ENCODE measurements around the gene AARS2. TPM values are rescaled to one million over a fixed set of nuclear protein-coding genes. Genes with fewer than 3 reads are reported as not detected.

Gene AARS2
- total RNA-seq, 1 experiment from 2014 or later: 21.7 TPM

DNA sequence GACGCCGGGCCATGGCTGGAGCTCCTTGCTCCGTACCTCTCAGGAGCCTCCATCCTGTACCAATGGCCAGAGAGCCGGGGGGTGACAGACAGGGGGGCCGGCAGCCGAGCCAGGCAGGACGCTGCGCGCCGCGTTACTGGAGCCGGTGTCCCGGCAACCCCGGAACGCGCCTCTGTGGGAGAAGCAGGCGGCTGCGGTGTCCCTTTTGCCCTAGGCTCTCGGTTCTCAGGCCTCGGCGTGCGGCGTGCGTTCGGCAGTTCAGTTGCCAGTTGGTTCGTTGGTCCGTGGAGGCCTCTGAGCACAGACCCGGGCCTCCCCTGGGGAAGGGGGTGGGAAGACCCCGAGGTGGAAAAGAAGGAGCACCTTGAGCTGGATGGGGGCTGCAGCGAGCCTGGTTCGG is 29.3 kb upstream of the AARS2 start, which contains the start of gene SPATS1:
TSS of gene SPATS1 (plus strand) at position 162 of the 400 bp plus-strand sequence. CDS start 446 bp downstream, outside the sequence.
- Histone ChIP-seq H3K79me2 (ENCODE audit: insufficient read depth, low read length) (no peaks in the 10 kb centered on the region), H3K23ac (ENCODE audit: insufficient read length, low read depth, low read length) (no peak within 1 kb of the TSS), H3K18ac (ENCODE audit: insufficient read length, low read depth, low read length) (no peak within 1 kb of the TSS), H2BK20ac (ENCODE audit: low read depth, low read length, poor library complexity, severe bottlenecking) (no peak within 1 kb of the TSS), H3K9ac (ENCODE audit: extremely low read depth, insufficient read length, low read length) (no peak within 1 kb of the TSS), H3K79me1 (ENCODE audit: insufficient read depth, low read depth, low read length, poor library complexity, severe bottlenecking) (no peaks in the 10 kb centered on the region), H3K4me2 (ENCODE audit: insufficient read depth, insufficient read length, low read length) (no peak within 1 kb of the TSS), H3K4me1 (ENCODE audit: insufficient read depth, low read length) (0 out of 2 replicates have a peak, but pooled peaks cover 2% of the 10 kb centered on the region), H3K23me2 (ENCODE audit: insufficient read length, low read depth, low read length, poor library complexity, severe bottlenecking) (no peaks in the 10 kb centered on the region), H3K4ac (ENCODE audit: low read depth, low read length) (no peak within 1 kb of the TSS), H2BK12ac (ENCODE audit: insufficient read length, low read depth, low read length) (no peak within 1 kb of the TSS), H2BK15ac (ENCODE audit: low read depth, low read length) (no peak within 1 kb of the TSS; the same call in 1 of the 2 replicates), H2AK5ac (ENCODE audit: insufficient read length, low read length) (no peak within 1 kb of the TSS), H4K91ac (ENCODE audit: insufficient read length, low read depth, low read length) (no peak within 1 kb of the TSS), H4K5ac (ENCODE audit: insufficient read length, low read depth, low read length) (no peak within 1 kb of the TSS), H2BK120ac (ENCODE audit: low read depth, low read length, poor library complexity, severe bottlenecking) (no peak within 1 kb of the TSS), H3K27ac (ENCODE audit: insufficient read length, low read depth, low read length) (no peak within 1 kb of the TSS), H3K9me3 (ENCODE audit: control insufficient read depth, low read depth, low read length) (no peaks in the 10 kb centered on the region), H3T11ph (ENCODE audit: low read length) (no peak within 1 kb of the TSS), H4K20me1 (ENCODE audit: control insufficient read depth, insufficient read depth, insufficient read length) (no peaks in the 10 kb centered on the region), H2AFZ (ENCODE audit: low read length) (no peak within 1 kb of the TSS), H3K14ac (ENCODE audit: insufficient read depth, low read length) (no peak within 1 kb of the TSS), H4K8ac (replicated peaks; ENCODE audit: insufficient read length, low read depth, low read length) (no peak within 1 kb of the TSS), H3K56ac (ENCODE audit: insufficient read length, low read depth, low read length) (no peak within 1 kb of the TSS), H2BK5ac (ENCODE audit: insufficient read length, low read length) (no peak within 1 kb of the TSS), H3K27me3 (ENCODE audit: insufficient read depth, low read length) (no peaks in the 10 kb centered on the region)
- no peak for TF ChIP-seq CTCF (conservative IDR thresholded peaks at IDR 0.05)
- Mint-ChIP-seq H3K36me3 (ENCODE audit: insufficient read depth in 1 of 3, low read depth in 3 of 3) (no peaks in the 10 kb centered on the region), H3K4me3 (no peak within 1 kb of the TSS), H3K9me3 (no peaks in the 10 kb centered on the region), H3K4me1 (peaks cover 12 to 13% of the 10 kb centered on the region in 2 experiments; a peak in 3 of 4 replicates), H3K27ac (no peak within 1 kb of the TSS), H3K27me3 (ENCODE audit: low read depth) (peaks cover 5% of the 10 kb centered on the region)
- peak; percentile 78 for DNase-seq
- WGBS (ENCODE audit: extremely low coverage, insufficient read length, low lambda C conversion rate): no CpG with 5 or more reads among the region's 31 CpGs

Data from H9 (cell line).